Neural crest cell (in vitro differentiated cells): Measurements from ENCODE around the gene CDC37. TPM values are rescaled to one million over a fixed set of nuclear protein-coding genes. Genes with fewer than 3 reads are reported as not detected.
A peak's percentile ranks its signal among the peaks of the same experiment; 100 is the strongest.

Experiments
- DNase-seq: peaks from one replicate; pipeline ENCODE4 v3.0.0; 2021; ENCODE audit warnings: low read depth, mixed read lengths, low spot score
- H3K27ac Mint-ChIP-seq: one replicate; pipeline ENCODE4 v1.8.0; 2021; ENCODE audit warnings: mild to moderate bottlenecking, mixed read lengths; ENCODE audit not compliant: unreplicated experiment
- H3K27me3 Mint-ChIP-seq: 2 replicates; pipeline ENCODE4 v1.8.0; 2021; ENCODE audit warnings: low read depth, mild to moderate bottlenecking, mixed read lengths
- H3K36me3 Mint-ChIP-seq: 2 replicates; pipeline ENCODE4 v1.8.0; 2021; ENCODE audit warnings: low read depth, mild to moderate bottlenecking, mixed read lengths
- H3K4me1 Mint-ChIP-seq: 2 replicates; pipeline ENCODE4 v1.8.0; 2021; ENCODE audit warnings: mixed read lengths
- H3K4me3 Mint-ChIP-seq: one replicate; pipeline ENCODE4 v1.8.0; 2021; ENCODE audit warnings: mild to moderate bottlenecking, mixed read lengths
- H3K9me3 Mint-ChIP-seq: 2 replicates; pipeline ENCODE4 v1.8.0; 2021; ENCODE audit warnings: mixed read lengths
- total RNA-seq: library from RNA; stranded (reverse); gene quantifications from 2 replicates; pipeline ENCODE4 v1.2.1, GENCODE V29; 2021
- TF ChIP-seq, protein P1 (sequence below): fragments of 200-600 bp; sonication (generic); conservative IDR thresholded peaks from 2 replicates; pipeline ENCODE4 v1.5.0; 2021; ENCODE audit warnings: antibody characterized with exemption, mild to moderate bottlenecking

CDC37 gene
- total RNA-seq, 1 donor from 2014 or later: 164 TPM

DNA sequence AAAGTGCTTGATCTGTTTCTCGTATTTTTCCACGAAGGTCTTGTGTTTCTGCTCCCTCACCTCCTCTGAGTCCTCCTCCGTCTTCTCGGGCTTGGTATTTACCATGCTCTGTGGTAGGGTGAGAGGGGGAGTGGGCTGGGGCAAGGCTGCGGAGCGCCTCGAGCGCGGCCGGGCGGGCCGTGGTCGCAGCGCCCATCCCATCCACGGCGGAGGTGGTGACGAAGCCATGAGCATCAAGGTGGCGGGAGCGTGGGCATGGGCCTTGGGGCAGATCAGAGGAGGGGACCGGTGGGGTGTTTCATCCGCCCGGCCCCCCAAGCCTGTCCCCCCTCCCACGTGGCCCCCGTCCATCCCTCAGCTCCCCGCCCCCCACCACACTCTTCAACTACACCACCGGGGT lies 7.9 kb downstream of the CDC37 start:
- Mint-ChIP-seq H3K4me1 (no peaks in the 10 kb centered on the region), H3K27ac (no peak overlapping the region), H3K27me3 (no peaks in the 10 kb centered on the region), H3K36me3 (peaks cover 4% of the 10 kb centered on the region), H3K9me3 (no peaks in the 10 kb centered on the region), H3K4me3 (no peak overlapping the region)
- no peak for DNase-seq
- TF ChIP-seq, protein P1, sequence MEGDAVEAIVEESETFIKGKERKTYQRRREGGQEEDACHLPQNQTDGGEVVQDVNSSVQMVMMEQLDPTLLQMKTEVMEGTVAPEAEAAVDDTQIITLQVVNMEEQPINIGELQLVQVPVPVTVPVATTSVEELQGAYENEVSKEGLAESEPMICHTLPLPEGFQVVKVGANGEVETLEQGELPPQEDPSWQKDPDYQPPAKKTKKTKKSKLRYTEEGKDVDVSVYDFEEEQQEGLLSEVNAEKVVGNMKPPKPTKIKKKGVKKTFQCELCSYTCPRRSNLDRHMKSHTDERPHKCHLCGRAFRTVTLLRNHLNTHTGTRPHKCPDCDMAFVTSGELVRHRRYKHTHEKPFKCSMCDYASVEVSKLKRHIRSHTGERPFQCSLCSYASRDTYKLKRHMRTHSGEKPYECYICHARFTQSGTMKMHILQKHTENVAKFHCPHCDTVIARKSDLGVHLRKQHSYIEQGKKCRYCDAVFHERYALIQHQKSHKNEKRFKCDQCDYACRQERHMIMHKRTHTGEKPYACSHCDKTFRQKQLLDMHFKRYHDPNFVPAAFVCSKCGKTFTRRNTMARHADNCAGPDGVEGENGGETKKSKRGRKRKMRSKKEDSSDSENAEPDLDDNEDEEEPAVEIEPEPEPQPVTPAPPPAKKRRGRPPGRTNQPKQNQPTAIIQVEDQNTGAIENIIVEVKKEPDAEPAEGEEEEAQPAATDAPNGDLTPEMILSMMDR: no peak

DNA sequence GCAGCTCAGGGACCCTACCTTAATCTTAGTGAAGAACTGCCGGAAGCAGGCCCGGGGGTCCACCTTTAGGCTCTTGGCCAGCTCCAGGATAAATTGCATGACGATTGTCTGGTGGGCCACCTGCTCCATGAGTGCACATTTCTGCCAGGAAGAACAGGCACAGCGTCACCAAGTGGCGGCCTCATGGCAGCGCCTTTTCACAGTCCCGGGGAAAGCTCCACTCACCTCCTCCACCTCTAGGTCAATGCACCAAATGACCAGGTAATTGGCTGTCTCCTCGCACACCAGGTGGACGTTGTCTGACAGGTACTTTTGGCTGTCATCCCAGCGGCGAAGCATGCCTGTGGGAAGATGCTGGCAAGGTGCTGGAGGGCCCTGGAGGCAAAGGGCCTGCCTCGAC lies 8.3 kb downstream of the CDC37 start:
- Mint-ChIP-seq H3K27ac (no peak overlapping the region), H3K4me1 (no peaks in the 10 kb centered on the region), H3K9me3 (no peaks in the 10 kb centered on the region), H3K4me3 (no peak overlapping the region), H3K36me3 (peaks cover 4% of the 10 kb centered on the region), H3K27me3 (no peaks in the 10 kb centered on the region)
- DNase-seq: no peak
- TF ChIP-seq, protein P1: no peak

DNA sequence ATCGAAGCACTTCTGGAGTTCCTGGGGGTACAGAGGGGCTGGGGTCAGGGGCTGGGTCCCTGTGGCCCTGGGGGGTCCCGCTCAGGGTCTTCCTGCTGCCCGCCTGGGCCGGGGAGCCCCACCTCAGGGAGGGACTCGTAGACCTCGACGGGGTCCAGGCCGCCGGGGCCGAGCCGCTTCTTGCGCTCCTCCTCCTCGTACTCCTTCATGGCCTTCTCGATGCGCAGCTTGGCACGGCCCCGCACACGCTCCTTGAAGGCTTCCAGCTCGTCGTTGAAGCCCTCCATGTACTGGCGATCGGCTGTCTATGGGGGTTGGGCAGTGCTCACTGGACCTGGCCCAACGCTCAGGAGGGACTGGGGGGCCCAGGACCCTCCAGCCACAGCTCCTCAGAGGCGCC lies 10.2 kb downstream of the CDC37 start:
- no peak for DNase-seq
- Mint-ChIP-seq H3K4me1 (peaks cover 4% of the 10 kb centered on the region), H3K27me3 (peaks cover 3% of the 10 kb centered on the region), H3K9me3 (no peaks in the 10 kb centered on the region), H3K36me3 (peaks cover 6% of the 10 kb centered on the region), H3K27ac (no peak overlapping the region), H3K4me3 (no peak overlapping the region)
- TF ChIP-seq, protein P1: no peak

DNA sequence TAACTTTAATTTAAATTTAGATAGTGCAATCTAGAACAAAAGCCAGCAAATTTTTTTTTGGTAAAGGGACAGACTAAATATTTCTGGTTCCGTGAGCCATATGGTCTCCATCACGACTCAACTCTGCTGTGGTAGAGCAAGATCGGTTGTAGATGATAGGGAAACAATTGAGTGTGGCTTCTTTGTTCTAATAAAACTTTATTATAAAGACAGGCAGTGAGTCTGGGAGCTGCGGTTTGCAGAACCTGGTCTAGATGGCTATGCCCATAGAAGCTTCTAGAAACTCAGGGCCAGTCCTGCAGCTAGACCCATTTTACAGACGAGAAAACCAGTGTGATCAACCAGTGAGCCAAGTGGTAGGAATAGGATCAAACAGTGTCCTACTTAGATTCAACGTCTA lies 11.2 kb downstream of the CDC37 start:
- Mint-ChIP-seq H3K4me3 (no peak overlapping the region), H3K4me1 (peaks cover 4% of the 10 kb centered on the region), H3K36me3 (peaks cover 6% of the 10 kb centered on the region), H3K9me3 (no peaks in the 10 kb centered on the region), H3K27me3 (peaks cover 3% of the 10 kb centered on the region), H3K27ac (no peak overlapping the region)
- TF ChIP-seq, protein P1: no peak
- no peak for DNase-seq

DNA sequence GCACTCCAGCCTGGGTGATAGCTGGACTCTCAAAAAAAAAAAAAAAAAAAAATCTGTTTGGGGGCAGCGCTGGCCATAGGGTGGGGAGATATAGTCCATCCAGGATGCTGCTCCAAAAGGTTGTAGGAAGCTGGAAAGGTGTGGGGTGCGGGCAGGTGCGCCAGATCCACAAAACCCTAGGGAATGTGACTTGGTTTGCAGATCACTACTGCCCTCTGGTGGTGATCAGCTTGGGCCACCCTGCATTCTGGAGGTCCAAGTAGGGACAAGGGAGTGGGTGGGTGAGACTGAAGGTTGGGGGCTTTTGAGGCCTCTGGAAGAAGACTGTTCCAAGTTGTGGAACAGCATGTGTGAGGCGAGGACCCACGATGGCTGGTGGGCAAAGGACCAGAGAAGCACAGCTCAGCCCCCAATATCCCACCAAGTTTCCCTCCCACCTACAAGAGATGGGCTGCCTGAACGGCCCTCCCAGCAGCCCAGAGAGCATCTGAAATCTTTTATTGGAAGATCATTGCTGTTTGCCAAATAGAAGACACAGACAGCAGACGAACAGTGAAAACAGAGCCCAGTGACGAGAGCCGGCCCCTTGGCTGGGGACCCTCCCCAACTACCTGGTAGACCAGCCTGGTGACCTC lies 12.6 kb downstream of the CDC37 start:
- Mint-ChIP-seq H3K9me3 (no peaks in the 10 kb centered on the region), H3K4me3 (peak overlapping the region; percentile 23), H3K27ac (no peak overlapping the region), H3K4me1 (peaks cover 4% of the 10 kb centered on the region), H3K27me3 (peaks cover 3% of the 10 kb centered on the region), H3K36me3 (peaks cover 6% of the 10 kb centered on the region)
- TF ChIP-seq, protein P1: peak; percentile 83
- peak; percentile 77 for DNase-seq
